Fibroblast of skin of right biceps (primary cell): ENCODE results near the gene IKZF1.

Experiments used
- DNase-seq: peaks from one replicate; pipeline ENCODE4 v3.0.0-alpha.2; 2013

IKZF1 gene

GRCh38 chr7:50379539-50379938, 75.0 kb downstream of the IKZF1 start:
- DNase-seq: no peak

- DNase-seq: no peak
Observed at GRCh38 chr7:50382455-50382854, 77.9 kb downstream of the IKZF1 start.

- no peak for DNase-seq
Observed at GRCh38 chr7:50387351-50387750, 82.8 kb downstream of the IKZF1 start.

- no peak for DNase-seq
Observed at GRCh38 chr7:50389961-50390360, 85.4 kb downstream of the IKZF1 start.

GRCh38 chr7:50391386-50391785, 86.9 kb downstream of the IKZF1 start:
- DNase-seq: no peak

- DNase-seq: no peak
Observed at GRCh38 chr7:50393076-50393475, 88.6 kb downstream of the IKZF1 start.

- no peak for DNase-seq
Observed at GRCh38 chr7:50393547-50394252, 89.2 kb downstream of the IKZF1 start.

GRCh38 chr7:50394315-50394714, 89.8 kb downstream of the IKZF1 start:
- DNase-seq: no peak

GRCh38 chr7:50396856-50397255, 92.3 kb downstream of the IKZF1 start:
- DNase-seq: no peak

GRCh38 chr7:50397320-50397970, 92.9 kb downstream of the IKZF1 start:
- no peak for DNase-seq

- no peak for DNase-seq
Observed at GRCh38 chr7:50397971-50398324, 93.4 kb downstream of the IKZF1 start.

GRCh38 chr7:50399206-50399605, 94.7 kb downstream of the IKZF1 start:
- no peak for DNase-seq

GRCh38 chr7:50399635-50400034, 95.1 kb downstream of the IKZF1 start:
- DNase-seq: no peak

- no peak for DNase-seq
Observed at GRCh38 chr7:50400114-50400513, 95.6 kb downstream of the IKZF1 start.

- no peak for DNase-seq
Observed at GRCh38 chr7:50404392-50404791, 99.9 kb downstream of the IKZF1 start.

- DNase-seq: no peak
Observed at GRCh38 chr7:50405221-50405620, 100.7 kb downstream of the IKZF1 start.

- no peak for DNase-seq
Observed at GRCh38 chr7:50406935-50407334, 102.4 kb downstream of the IKZF1 start.

GRCh38 chr7:50409856-50410745, 105.6 kb downstream of the IKZF1 start:
- DNase-seq: no peak

GRCh38 chr7:50411332-50411731, 106.8 kb downstream of the IKZF1 start:
- DNase-seq: no peak

GRCh38 chr7:50412973-50413372, 108.5 kb downstream of the IKZF1 start:
- DNase-seq: no peak

- no peak for DNase-seq
Observed at GRCh38 chr7:50413561-50413960, 109.0 kb downstream of the IKZF1 start.

GRCh38 chr7:50415844-50416364, 111.4 kb downstream of the IKZF1 start:
- no peak for DNase-seq

GRCh38 chr7:50416527-50417182, 112.1 kb downstream of the IKZF1 start:
- DNase-seq: no peak
